Naive thymus-derived CD8-positive, alpha-beta T cell (primary cell): ENCODE results near the gene PIGK. TPM values are rescaled to one million over a fixed set of nuclear protein-coding genes. Genes with fewer than 3 reads are reported as not detected.
"Not testable (repeated sequence)": the region's sequence is repeated elsewhere in the genome, so short reads cannot be mapped to it uniquely, and the experiment has no call there.

ENCODE experiments used
- ATAC-seq, 2 donors: fragments of 150-1000 bp; cut with Tn5 transposase in 1 of 2; sonication (Bioruptor Pico), chemical (Tn5 transposase) in 1 of 2; 1 replicate in 1 of 2; 2 replicates in 1 of 2; pipeline ENCODE4 v1.10.0; 2021; ENCODE audit warnings: mild to moderate bottlenecking in 2 of 2, moderate library complexity in 2 of 2
- POLR2A ChIA-PET: fragments of 350-600 bp; sonication (Branson Sonifier 250); formaldehyde crosslinking; loops from one replicate; lab custom pipeline; 2021; ENCODE audit warnings: antibody characterized with exemption; lab: Charles Lee
- DNase-seq, 10 donors: peaks; one replicate each; pipeline versions ENCODE4 v3.0.0 to v3.0.0-alpha.2; 2020 to 2022
- H3K27ac Mint-ChIP-seq, 10 donors: one replicate each; pipeline ENCODE4 v1.8.0; 2020 to 2022; ENCODE audit warnings: mild to moderate bottlenecking in 10 of 10, mixed read lengths in 10 of 10, moderate library complexity in 4 of 10, inconsistent platforms in 1 of 10
- H3K27me3 Mint-ChIP-seq, 5 donors: one replicate each; pipeline ENCODE4 v1.8.0; 2021 to 2022; ENCODE audit warnings: mixed read lengths in 5 of 5
- H3K36me3 Mint-ChIP-seq, 3 donors: one replicate each; pipeline ENCODE4 v1.8.0; 2020 to 2022; ENCODE audit warnings: mixed read lengths in 3 of 3, mild to moderate bottlenecking in 2 of 3, inconsistent platforms in 1 of 3
- H3K4me1 Mint-ChIP-seq, 4 donors: one replicate each; pipeline ENCODE4 v1.8.0; 2021 to 2022; ENCODE audit warnings: mixed read lengths in 4 of 4
- H3K4me3 Mint-ChIP-seq, 10 donors: one replicate each; pipeline ENCODE4 v1.8.0; 2020 to 2022; ENCODE audit warnings: mild to moderate bottlenecking in 10 of 10, mixed read lengths in 10 of 10, moderate library complexity in 6 of 10, inconsistent platforms in 1 of 10
- H3K9me3 Mint-ChIP-seq, 9 donors: one replicate each; pipeline ENCODE4 v1.8.0; 2020 to 2022; ENCODE audit warnings: mixed read lengths in 9 of 9, mild to moderate bottlenecking in 3 of 9, inconsistent platforms in 1 of 9, moderate library complexity in 1 of 9
- polyA plus RNA-seq, 3 donors: library from polyadenylated mRNA; unstranded; fragments of 300-500 nt; fragmentation: Illumina TruSeq; gene quantifications; one replicate each; pipeline ENCODE4 v1.2.3, GENCODE V29; 2021
- total RNA-seq, 8 experiments: library from RNA in 2 of 8; stranded (reverse) in 2 of 8; gene quantifications; one replicate each; pipeline ENCODE4 v1.2.3 and lab custom pipeline; 2021 to 2026

PIGK gene
- total and polyA plus RNA-seq, 5 experiments from 2014 or later, result 27.5 to 55.2 (median 37.6) TPM

DNA sequence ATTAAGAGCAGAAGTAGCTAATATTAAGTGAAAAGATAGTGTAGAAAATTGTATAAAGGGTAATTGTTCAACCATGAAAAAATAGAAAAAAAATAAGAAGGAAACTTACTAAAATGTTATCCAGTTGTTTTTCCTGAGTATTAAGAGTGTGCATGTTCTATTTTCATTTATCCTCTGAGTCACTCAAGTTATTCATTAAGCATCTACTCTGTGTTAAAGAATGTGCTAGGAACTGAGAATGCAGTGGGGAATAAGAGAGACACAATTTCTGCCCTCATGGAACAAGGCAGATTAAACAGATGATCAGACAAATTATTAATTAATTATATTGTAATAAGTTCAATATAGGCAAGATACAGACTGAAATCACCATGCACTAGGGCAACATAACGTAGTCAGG, 10.8 kb upstream of the PIGK start:
- POLR2A ChIA-PET, result no interaction called here
- no peak for ATAC-seq
- peaks cover 3 to 22% (median 11%) of the 10 kb centered on the region in 9 donors for H3K9me3 Mint-ChIP-seq

DNA sequence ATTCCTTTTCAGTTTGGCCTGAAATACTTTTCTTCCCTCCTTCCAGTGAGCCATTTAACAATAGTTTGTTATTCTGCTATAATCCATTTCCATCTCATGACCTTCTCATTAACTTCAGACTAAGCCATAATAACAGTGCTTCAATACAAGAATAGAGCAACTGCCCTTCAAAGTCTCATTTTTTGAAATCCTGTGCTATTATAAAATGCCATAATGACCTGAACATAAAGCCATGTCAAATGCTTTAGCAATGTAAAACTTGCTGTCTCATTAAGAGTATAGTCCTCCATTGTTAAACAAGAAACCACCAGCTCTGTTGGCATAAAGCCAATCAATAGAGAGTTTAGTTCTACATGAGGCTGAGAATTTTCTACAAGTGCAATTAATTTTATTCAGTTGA, 9.6 kb upstream of the PIGK start:
- POLR2A ChIA-PET, result no interaction called here
- Mint-ChIP-seq H3K36me3 (peaks cover 2 to 14% (median 12%) of the 10 kb centered on the region in 3 donors), H3K27me3 (no peaks in the 10 kb centered on the region), H3K4me3 (no peak overlapping the region), H3K4me1 (peaks cover 0 to 6% (median 1%) of the 10 kb centered on the region in 4 donors), H3K27ac (no peak overlapping the region), H3K9me3 (peaks cover 0 to 15% (median 8%) of the 10 kb centered on the region in 9 donors)
- DNase-seq, result no peak
- ATAC-seq, result no peak

More for the DNA sequence above, 10.8 kb upstream of the PIGK start:
- H3K4me3 Mint-ChIP-seq, result no peak overlapping the region
- DNase-seq, result no peak
- H3K27ac Mint-ChIP-seq, result no peak overlapping the region
- no peaks in the 10 kb centered on the region for H3K27me3 Mint-ChIP-seq
- peaks cover 0 to 6% (median 1%) of the 10 kb centered on the region in 4 donors for H3K4me1 Mint-ChIP-seq
- H3K36me3 Mint-ChIP-seq, result peaks cover 2 to 14% (median 8%) of the 10 kb centered on the region in 3 donors

DNA sequence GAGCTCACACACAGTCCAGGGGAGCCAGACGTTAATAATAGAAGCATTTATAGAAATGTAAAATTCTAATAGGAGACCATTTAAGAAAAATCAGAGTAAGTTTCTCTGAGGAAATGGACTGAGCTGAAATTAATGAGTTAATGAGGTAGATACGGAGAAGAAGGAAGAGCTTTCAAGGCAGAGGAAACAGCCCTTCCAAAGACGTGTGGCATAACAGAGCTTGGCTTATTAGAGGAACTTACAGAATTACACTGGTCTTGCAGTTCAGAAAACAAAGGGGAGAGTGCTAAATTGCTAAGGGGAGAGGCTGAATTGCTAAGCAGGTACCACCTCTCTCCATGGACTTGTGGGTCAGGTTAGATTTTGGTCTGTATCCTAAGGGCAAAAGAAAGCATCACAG, 8.2 kb upstream of the PIGK start:
- peaks cover 0 to 6% (median 0%) of the 10 kb centered on the region in 9 donors for H3K9me3 Mint-ChIP-seq
- no peak overlapping the region for H3K27ac Mint-ChIP-seq
- H3K27me3 Mint-ChIP-seq, result no peaks in the 10 kb centered on the region
- peaks cover 3 to 6% (median 5%) of the 10 kb centered on the region in 3 donors for H3K36me3 Mint-ChIP-seq
- DNase-seq, result no peak
- H3K4me3 Mint-ChIP-seq, result no peak overlapping the region
- H3K4me1 Mint-ChIP-seq, result peaks cover 0 to 15% (median 4%) of the 10 kb centered on the region in 4 donors
- POLR2A ChIA-PET, result no interaction called here
- ATAC-seq, result no peak

DNA sequence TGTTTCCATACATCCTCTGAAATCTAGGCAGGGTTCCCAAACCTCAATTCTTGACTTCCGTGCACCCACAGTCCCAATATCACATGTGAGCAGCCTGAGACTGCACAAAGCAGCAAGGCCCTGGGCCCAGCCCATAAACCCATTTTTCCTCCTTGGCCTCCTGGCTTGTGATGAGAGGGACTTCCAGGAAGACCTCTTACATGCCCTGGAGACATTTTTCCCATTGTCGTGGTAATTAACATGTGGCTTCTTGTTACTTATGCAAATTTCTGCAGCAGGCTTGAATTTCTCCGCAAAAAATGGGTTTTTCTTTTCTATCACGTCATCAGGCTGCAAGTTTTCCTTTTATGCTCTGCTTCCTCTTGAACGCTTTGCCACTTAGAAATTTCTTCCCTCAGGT, 3.3 kb upstream of the PIGK start:
- Mint-ChIP-seq H3K27me3 (no peaks in the 10 kb centered on the region), H3K4me1 (peaks cover 17 to 37% (median 26%) of the 10 kb centered on the region in 4 donors), H3K4me3 (no peak overlapping the region), H3K9me3 (no peaks in the 10 kb centered on the region), H3K36me3 (peaks cover 4 to 15% (median 15%) of the 10 kb centered on the region in 3 donors), H3K27ac (peak overlapping the region in 3 of 10 donors; percentile 17 to 84 (median 39))
- DNase-seq (no peak), ATAC-seq (no peak)
- POLR2A ChIA-PET, result no interaction called here

DNA sequence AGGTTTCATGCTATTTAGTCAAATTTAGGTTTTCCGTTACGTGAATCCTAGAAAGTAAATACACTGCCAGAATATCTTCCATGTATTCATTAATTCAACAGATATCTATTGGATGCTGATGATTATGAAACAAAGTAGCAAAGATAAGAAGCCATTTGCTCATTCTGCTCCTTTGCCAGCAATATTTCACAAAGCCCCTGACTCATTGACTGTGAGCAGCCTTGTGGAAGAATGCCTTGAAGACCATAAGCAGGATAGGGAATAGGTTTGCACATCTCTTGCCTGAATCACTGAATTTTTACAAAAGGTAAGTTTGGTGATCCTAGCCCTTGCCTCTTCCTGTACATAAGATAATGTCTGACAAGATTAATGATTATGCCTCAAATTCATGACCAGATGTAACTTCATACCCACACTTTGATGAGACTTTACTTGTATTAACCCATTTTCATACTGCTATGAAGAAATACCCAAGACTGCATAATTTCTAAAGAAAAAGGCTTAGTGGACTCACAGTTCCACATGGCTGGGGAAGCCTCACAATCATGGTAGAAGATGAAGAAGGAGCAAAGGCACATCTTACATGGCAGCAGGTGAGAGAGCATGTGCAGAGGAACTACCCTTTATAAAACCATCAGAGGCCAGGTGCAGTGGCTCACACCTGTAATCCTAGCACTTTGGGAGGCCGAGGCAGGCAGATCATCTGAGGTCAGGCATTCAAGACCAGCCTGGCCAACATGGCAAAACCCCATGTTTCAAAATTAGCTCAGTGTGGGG, 1.6 kb upstream of the PIGK start:
- Mint-ChIP-seq H3K27me3 (no peaks in the 10 kb centered on the region), H3K9me3 (no peaks in the 10 kb centered on the region), H3K27ac (peak overlapping the region in 6 of 10 donors; percentile 15 to 97 (median 72)), H3K4me1 (peaks cover 23 to 45% (median 38%) of the 10 kb centered on the region in 4 donors), H3K4me3 (peak overlapping the region; percentile 29 to 79 (median 70)), H3K36me3 (peaks cover 4 to 15% (median 13%) of the 10 kb centered on the region in 3 donors)
- no peak for DNase-seq
- POLR2A ChIA-PET, result no interaction called here
- no peak for ATAC-seq

DNA sequence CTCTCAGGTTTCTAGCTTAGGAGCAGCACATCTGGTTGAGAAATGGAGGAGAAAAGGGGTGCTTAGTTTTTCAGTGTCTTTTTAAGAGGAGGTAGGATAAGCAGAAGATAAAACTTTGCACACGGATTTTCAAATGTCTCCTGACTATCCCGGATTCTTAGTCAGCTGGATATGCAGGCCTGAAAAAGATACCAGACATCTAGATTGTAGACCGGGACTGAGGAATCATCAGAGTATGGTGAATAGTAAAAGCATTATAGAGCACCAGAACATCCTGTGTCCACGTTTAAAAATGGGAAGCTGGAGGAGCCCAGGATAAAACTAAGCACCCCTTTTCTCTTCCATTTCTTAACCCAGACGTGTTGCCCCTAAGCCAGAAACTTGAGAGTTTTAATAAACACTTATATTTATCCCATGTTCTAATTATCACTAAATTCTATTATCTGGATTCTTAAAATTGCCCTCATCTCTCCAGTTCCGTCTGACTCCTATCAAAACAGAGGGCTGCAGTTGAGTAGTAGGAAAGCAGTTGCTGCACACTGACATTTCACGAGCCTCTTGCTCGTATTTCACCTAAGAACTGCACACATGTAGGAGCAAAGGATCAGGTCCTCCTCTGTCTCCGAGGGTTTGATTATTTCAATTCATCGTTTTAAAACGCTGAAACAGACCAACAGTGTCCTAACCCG, 609 bp downstream of the PIGK start:
- Mint-ChIP-seq H3K4me3 (peak overlapping the region; percentile 90 to 98 (median 95)), H3K27me3 (no peaks in the 10 kb centered on the region), H3K36me3 (peaks cover 0 to 16% (median 15%) of the 10 kb centered on the region in 3 donors), H3K9me3 (no peaks in the 10 kb centered on the region), H3K4me1 (peaks cover 33 to 68% (median 58%) of the 10 kb centered on the region in 4 donors), H3K27ac (peak overlapping the region; percentile 96 to 98 (median 97))
- DNase-seq (no peak), ATAC-seq (peak; percentile 55 to 61)
- POLR2A ChIA-PET, result interaction anchor here (1.3 to 1.8 kb wide), 2 partner anchors 14 to 61 kb away, joined by 4 to 6 read pairs; no protein-coding TSS in a partner anchor

DNA sequence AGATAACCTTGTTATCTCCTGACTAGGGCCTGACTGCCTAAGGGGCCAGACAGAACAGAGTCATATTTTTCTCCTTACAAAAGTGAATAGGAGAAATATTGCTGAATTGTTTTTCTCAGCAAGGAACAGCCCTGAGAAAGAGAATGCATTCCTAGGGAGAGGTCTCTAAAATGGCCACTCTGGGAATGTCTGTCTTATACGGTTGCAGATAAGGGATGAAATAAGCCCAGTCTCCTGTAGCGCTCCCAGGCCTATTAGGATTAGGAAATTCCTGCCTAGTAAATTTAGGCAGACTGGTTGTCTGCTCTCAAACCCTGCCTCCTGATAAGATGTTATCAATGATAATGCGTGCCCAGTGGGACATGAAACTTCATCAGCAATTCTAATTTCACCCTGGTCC, 15.2 kb downstream of the PIGK start:
- H3K27me3 Mint-ChIP-seq, H3K4me3 Mint-ChIP-seq, DNase-seq, ATAC-seq, POLR2A ChIA-PET: not testable (repeated sequence)
- Mint-ChIP-seq H3K36me3 (peaks cover 20 to 40% (median 38%) of the 10 kb centered on the region in 3 donors), H3K4me1 (peaks cover 7 to 11% (median 8%) of the 10 kb centered on the region in 4 donors), H3K9me3 (peaks cover 0 to 18% (median 8%) of the 10 kb centered on the region in 9 donors), H3K27ac (peak overlapping the region in 1 of 10 donors; percentile 10)

DNA sequence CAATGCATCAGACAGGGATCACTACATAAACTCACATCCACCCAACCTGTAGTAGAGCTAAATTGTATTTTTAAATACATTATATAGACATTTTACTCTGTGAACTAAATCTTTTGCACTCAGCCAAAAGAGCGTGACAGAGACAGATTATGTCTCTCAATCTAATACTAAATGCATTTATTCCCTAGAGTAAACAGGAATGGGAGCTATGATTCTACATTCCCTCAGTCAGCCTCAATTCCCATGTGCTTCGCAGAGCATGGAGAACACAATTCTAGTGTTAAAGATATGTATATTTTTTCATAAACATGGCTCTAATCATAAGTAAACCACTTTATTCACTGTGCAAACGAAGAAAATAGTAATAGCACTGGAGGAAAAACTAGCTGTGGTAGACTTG, 16.5 kb downstream of the PIGK start:
- ATAC-seq (no peak), DNase-seq (no peak)
- H3K27ac Mint-ChIP-seq, result peak overlapping the region in 1 of 10 donors; percentile 51
- H3K9me3 Mint-ChIP-seq, result peaks cover 0 to 18% (median 8%) of the 10 kb centered on the region in 9 donors
- peaks cover 20 to 38% (median 35%) of the 10 kb centered on the region in 3 donors for H3K36me3 Mint-ChIP-seq
- no peaks in the 10 kb centered on the region for H3K27me3 Mint-ChIP-seq
- H3K4me1 Mint-ChIP-seq, result peaks cover 6 to 12% (median 9%) of the 10 kb centered on the region in 4 donors
- POLR2A ChIA-PET, result interaction anchor here (1.6 kb wide), 1 partner anchor 106 kb away, joined by 4 read pairs; no protein-coding TSS in a partner anchor
- H3K4me3 Mint-ChIP-seq, result no peak overlapping the region

DNA sequence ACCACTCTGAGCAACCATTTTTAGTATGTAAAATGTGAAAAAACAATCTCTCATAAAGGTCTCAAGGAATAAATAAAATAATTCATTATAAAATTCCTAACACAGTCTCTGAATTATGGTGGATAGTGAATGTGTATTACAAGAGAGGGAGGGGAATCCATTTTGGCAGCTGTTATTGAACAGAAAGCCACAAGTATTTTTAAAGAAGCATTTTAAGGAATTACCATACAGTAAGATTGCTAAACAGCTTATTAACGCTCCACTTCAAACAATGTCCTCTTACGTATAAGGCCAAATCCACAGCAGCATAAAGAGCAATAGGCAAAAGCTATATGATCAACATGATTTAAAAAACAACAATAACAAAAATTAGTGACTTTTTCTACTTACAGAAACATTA, 18.4 kb downstream of the PIGK start:
- DNase-seq (no peak), ATAC-seq (no peak)
- Mint-ChIP-seq H3K4me1 (peaks cover 9 to 22% (median 13%) of the 10 kb centered on the region in 4 donors), H3K4me3 (no peak overlapping the region), H3K27ac (no peak overlapping the region), H3K36me3 (peaks cover 18 to 41% (median 37%) of the 10 kb centered on the region in 3 donors), H3K9me3 (peaks cover 0 to 18% (median 8%) of the 10 kb centered on the region in 9 donors), H3K27me3 (no peaks in the 10 kb centered on the region)
- POLR2A ChIA-PET, result no interaction called here

DNA sequence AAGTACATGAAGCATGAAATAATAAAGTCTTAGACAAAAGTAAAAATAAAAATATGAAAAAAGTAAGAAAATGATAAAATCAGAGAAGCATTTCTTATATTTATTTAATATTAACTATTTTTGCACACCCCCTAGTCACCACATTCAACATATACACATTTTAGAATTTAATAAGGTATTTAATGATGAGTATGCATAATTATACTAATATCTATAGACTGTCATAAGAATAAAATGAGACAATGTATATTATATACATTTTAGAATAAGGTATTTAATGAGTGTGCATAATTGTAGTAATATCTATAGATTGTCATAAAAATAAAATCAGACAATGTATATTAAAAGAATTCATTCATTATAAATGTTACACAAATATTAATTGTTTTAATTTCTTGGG, 18.9 kb downstream of the PIGK start:
- peaks cover 9 to 22% (median 13%) of the 10 kb centered on the region in 4 donors for H3K4me1 Mint-ChIP-seq
- H3K4me3 Mint-ChIP-seq, result no peak overlapping the region
- no peak overlapping the region for H3K27ac Mint-ChIP-seq
- no peaks in the 10 kb centered on the region for H3K27me3 Mint-ChIP-seq
- peaks cover 13 to 36% (median 35%) of the 10 kb centered on the region in 3 donors for H3K36me3 Mint-ChIP-seq
- ATAC-seq, result no peak
- no peak for DNase-seq
- peaks cover 0 to 16% (median 7%) of the 10 kb centered on the region in 9 donors for H3K9me3 Mint-ChIP-seq
- POLR2A ChIA-PET, result no interaction called here

DNA sequence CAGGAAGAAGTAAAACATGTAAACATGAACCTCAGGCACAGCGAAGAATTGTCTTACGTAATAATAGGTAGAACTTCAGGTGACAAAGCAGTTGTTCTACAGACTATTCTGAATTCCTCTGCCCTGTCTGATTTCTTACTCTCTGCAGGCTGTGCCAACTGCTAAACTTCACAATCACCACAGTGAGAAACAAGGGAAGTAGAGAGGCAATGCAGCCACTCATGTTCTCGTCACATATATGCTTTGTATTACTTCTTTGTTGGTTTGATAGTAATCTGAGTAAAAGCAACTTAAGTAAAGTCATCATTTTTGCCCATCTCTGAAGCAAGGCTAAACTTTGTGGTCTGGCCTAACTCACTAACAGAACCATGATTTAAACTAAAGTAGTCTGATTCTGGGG, 21.9 kb downstream of the PIGK start:
- DNase-seq (no peak), ATAC-seq (no peak)
- Mint-ChIP-seq H3K27me3 (no peaks in the 10 kb centered on the region), H3K4me1 (peaks cover 11 to 26% (median 17%) of the 10 kb centered on the region in 4 donors), H3K4me3 (no peak overlapping the region), H3K27ac (peak overlapping the region in 1 of 10 donors; percentile 3), H3K9me3 (no peaks in the 10 kb centered on the region), H3K36me3 (peaks cover 0 to 38% (median 25%) of the 10 kb centered on the region in 3 donors)
- POLR2A ChIA-PET, result no interaction called here

DNA sequence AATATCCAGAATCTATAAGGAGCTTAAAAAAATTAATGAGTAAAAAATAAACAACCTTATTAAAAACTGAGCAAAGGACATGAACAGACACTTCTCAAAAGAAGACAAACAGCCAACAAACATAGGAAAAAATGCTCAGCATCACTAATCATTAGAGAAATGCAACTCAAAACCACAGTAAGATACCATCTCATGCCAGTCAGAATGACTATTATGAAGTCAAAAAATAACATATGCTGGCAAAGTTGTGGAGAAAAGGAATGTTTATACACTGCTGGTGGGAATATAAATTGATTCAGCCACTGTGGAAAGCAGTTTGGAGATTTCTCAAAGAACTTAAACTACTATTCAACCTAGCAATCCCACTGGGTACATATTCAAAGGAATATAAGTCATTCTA, 25.3 kb downstream of the PIGK start:
- Mint-ChIP-seq H3K4me3 (no peak overlapping the region), H3K27ac (no peak overlapping the region), H3K36me3 (peaks cover 4 to 41% (median 29%) of the 10 kb centered on the region in 3 donors), H3K4me1 (peaks cover 15 to 36% (median 28%) of the 10 kb centered on the region in 4 donors), H3K9me3 (peaks cover 0 to 3% (median under 1%) of the 10 kb centered on the region in 9 donors), H3K27me3 (no peaks in the 10 kb centered on the region)
- ATAC-seq (no peak), DNase-seq (no peak)
- POLR2A ChIA-PET, result no interaction called here
